ENCODE data around the gene MAT2A. TPM values are rescaled to one million over a fixed set of nuclear protein-coding genes. Genes with fewer than 3 reads are reported as not detected.

Gene MAT2A
- total RNA-seq, 2 experiments from 2014 or later, result 336 to 462 TPM

DNA sequence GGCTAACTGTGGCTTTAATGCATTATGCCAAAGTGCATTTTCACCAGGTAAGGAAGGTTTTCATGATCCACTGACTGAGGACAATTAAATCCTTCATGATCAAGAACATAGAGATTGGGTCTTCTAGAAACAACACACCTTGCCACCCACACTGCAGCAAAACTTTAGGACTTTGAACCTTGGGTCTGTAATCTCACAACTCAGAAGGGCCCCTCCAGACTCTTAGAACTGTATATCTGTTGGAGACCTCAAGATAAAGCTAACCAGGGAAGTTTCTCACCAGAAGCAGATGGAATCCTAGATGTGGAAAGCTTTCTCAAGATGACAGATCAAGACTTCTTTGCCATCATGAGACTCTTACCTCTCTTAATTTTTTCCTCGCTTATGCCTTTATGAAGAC is 42.5 kb upstream of the MAT2A start:
- intact Hi-C loops (cut with micrococcal nuclease; ENCODE audit: unreplicated experiment), result no loop called here
- H3K4me3 ChIP-seq (ENCODE audit: low read depth, low read length, poor library complexity, severe bottlenecking), result no peak overlapping the region
- no peaks in the 10 kb centered on the region for H3K79me2 ChIP-seq (ENCODE audit: insufficient read depth, low read depth, low read length)
- no peak overlapping the region for H3K27ac ChIP-seq (ENCODE audit: low read depth, low read length, poor library complexity, severe bottlenecking)
- DNase-seq (ENCODE audit: low spot score), result no peak
- POLR2A ChIA-PET, result no interaction called here
- no peaks in the 10 kb centered on the region for H3K36me3 ChIP-seq (ENCODE audit: insufficient read depth, low read length)
- TF ChIP-seq EZH2phosphoT487 (IDR thresholded peaks at IDR 0.05; ENCODE audit: borderline replicate concordance, low read depth, low read length), result no peak
- TF ChIP-seq, protein P1, sequence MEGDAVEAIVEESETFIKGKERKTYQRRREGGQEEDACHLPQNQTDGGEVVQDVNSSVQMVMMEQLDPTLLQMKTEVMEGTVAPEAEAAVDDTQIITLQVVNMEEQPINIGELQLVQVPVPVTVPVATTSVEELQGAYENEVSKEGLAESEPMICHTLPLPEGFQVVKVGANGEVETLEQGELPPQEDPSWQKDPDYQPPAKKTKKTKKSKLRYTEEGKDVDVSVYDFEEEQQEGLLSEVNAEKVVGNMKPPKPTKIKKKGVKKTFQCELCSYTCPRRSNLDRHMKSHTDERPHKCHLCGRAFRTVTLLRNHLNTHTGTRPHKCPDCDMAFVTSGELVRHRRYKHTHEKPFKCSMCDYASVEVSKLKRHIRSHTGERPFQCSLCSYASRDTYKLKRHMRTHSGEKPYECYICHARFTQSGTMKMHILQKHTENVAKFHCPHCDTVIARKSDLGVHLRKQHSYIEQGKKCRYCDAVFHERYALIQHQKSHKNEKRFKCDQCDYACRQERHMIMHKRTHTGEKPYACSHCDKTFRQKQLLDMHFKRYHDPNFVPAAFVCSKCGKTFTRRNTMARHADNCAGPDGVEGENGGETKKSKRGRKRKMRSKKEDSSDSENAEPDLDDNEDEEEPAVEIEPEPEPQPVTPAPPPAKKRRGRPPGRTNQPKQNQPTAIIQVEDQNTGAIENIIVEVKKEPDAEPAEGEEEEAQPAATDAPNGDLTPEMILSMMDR (conservative IDR thresholded peaks at IDR 0.05; ENCODE audit: low read length), result no peak
- H3K4me2 ChIP-seq (ENCODE audit: low read length), result no peak overlapping the region
- no peaks in the 10 kb centered on the region for H3K9me2 ChIP-seq (ENCODE audit: insufficient read depth, low read length)
- no peaks in the 10 kb centered on the region for H3K4me1 ChIP-seq (ENCODE audit: insufficient read depth, low read length, poor library complexity, severe bottlenecking)
- CTCF ChIA-PET (ENCODE audit: unreplicated experiment), result no interaction called here
- no peaks in the 10 kb centered on the region for H4K20me1 ChIP-seq (ENCODE audit: insufficient read depth, low read length)
- no peaks in the 10 kb centered on the region for H3K9me3 ChIP-seq (ENCODE audit: low read length)
- no peak overlapping the region for H2AFZ ChIP-seq (ENCODE audit: low read length)
- BruUV-seq (replicated peaks), result no TSS peak

GRCh38 chr2:85497944-85498630 is 40.9 kb upstream of the MAT2A start:
- no peaks in the 10 kb centered on the region for H4K20me1 ChIP-seq (ENCODE audit: insufficient read depth, low read length)
- no peaks in the 10 kb centered on the region for H3K4me1 ChIP-seq (ENCODE audit: insufficient read depth, low read length, poor library complexity, severe bottlenecking)
- no peak overlapping the region for H3K27ac ChIP-seq (ENCODE audit: low read depth, low read length, poor library complexity, severe bottlenecking)
- no TSS peak for BruUV-seq (replicated peaks)
- POLR2A ChIA-PET, result no interaction called here
- H3K36me3 ChIP-seq (ENCODE audit: insufficient read depth, low read length), result no peaks in the 10 kb centered on the region
- intact Hi-C loops (cut with micrococcal nuclease; ENCODE audit: unreplicated experiment), result no loop called here
- no peak overlapping the region for H3K4me2 ChIP-seq (ENCODE audit: low read length)
- H3K4me3 ChIP-seq (ENCODE audit: low read depth, low read length, poor library complexity, severe bottlenecking), result no peak overlapping the region
- no peak for TF ChIP-seq EZH2phosphoT487 (IDR thresholded peaks at IDR 0.05; ENCODE audit: borderline replicate concordance, low read depth, low read length)
- TF ChIP-seq, protein P1 (conservative IDR thresholded peaks at IDR 0.05; ENCODE audit: low read length), result no peak
- no peaks in the 10 kb centered on the region for H3K9me2 ChIP-seq (ENCODE audit: insufficient read depth, low read length)
- H3K79me2 ChIP-seq (ENCODE audit: insufficient read depth, low read depth, low read length), result no peaks in the 10 kb centered on the region
- CTCF ChIA-PET (ENCODE audit: unreplicated experiment), result no interaction called here
- H3K9me3 ChIP-seq (ENCODE audit: low read length), result no peaks in the 10 kb centered on the region
- DNase-seq (ENCODE audit: low spot score), result no peak
- no peak overlapping the region for H2AFZ ChIP-seq (ENCODE audit: low read length)

- no peaks in the 10 kb centered on the region for H3K79me2 ChIP-seq (ENCODE audit: insufficient read depth, low read depth, low read length)
- no TSS peak for BruUV-seq (replicated peaks)
- TF ChIP-seq, protein P1 (conservative IDR thresholded peaks at IDR 0.05; ENCODE audit: low read length), result no peak
- no peak for TF ChIP-seq EZH2phosphoT487 (IDR thresholded peaks at IDR 0.05; ENCODE audit: borderline replicate concordance, low read depth, low read length)
- no peaks in the 10 kb centered on the region for H3K36me3 ChIP-seq (ENCODE audit: insufficient read depth, low read length)
- H3K4me1 ChIP-seq (ENCODE audit: insufficient read depth, low read length, poor library complexity, severe bottlenecking), result no peaks in the 10 kb centered on the region
- ChIA-PET CTCF (ENCODE audit: unreplicated experiment) (no interaction called here), POLR2A (no interaction called here)
- no peak overlapping the region for H2AFZ ChIP-seq (ENCODE audit: low read length)
- no peak overlapping the region for H3K4me3 ChIP-seq (ENCODE audit: low read depth, low read length, poor library complexity, severe bottlenecking)
- intact Hi-C loops (cut with micrococcal nuclease; ENCODE audit: unreplicated experiment), result loop anchor here (5.0 kb wide), 1 partner anchor 34 kb away; no protein-coding TSS in a partner anchor
- no peak for DNase-seq (ENCODE audit: low spot score)
- no peak overlapping the region for H3K4me2 ChIP-seq (ENCODE audit: low read length)
- H3K9me3 ChIP-seq (ENCODE audit: low read length), result no peaks in the 10 kb centered on the region
- H4K20me1 ChIP-seq (ENCODE audit: insufficient read depth, low read length), result no peaks in the 10 kb centered on the region
- H3K27ac ChIP-seq (ENCODE audit: low read depth, low read length, poor library complexity, severe bottlenecking), result no peak overlapping the region
- no peaks in the 10 kb centered on the region for H3K9me2 ChIP-seq (ENCODE audit: insufficient read depth, low read length)
Observed at GRCh38 chr2:85501248-85501647, 37.7 kb upstream of the MAT2A start.
